SHP77 treated with DMSO at 0.1 percent for 48 hours (cell line): Measurements from ENCODE around the gene ASB14.
"Not testable (repeated sequence)": the region's sequence is repeated elsewhere in the genome, so short reads cannot be mapped to it uniquely, and the experiment has no call there.

ENCODE experiments used
- DNase-seq: peaks from one replicate; lab custom pipeline; 2025; lab: John Stamatoyannopoulos, UW

ASB14 gene

DNA sequence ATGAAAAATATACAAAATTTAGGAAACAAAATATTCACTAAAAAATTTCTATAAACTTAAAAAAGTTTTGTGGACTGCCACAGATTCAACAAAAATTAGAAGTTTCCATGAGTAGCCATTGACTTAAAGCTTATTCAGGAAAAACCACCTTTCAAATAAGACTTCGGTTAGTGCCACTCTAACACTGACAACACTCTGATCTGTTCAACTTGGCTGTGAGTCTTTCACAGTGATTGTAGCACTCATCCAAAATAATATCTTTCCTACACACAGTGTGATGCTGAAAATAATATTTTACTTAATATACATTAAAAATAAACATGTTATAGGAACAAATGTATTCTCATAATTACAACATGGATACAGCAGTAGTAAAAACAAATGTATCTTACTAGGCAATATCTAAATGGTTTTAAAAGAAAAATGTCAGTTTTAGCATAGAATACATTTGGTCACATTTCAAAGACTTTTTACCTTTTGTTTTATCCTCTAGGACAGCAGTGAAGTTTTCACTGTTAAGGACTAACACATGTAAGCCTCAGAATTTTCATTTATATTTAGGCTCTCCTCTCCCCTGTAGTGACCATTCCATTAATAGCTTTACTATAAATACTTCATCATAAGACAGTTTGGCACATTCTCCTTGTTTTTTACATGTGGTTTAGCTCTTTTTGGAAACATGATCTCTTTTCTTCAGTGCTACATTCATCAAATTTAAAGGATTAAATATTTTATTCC is at the start of gene ASB14:
ASB14 (minus strand) TSS at position 527 of the 738 bp plus-strand sequence. CDS start 652 bp downstream, outside the sequence.
- no peak for DNase-seq

DNA sequence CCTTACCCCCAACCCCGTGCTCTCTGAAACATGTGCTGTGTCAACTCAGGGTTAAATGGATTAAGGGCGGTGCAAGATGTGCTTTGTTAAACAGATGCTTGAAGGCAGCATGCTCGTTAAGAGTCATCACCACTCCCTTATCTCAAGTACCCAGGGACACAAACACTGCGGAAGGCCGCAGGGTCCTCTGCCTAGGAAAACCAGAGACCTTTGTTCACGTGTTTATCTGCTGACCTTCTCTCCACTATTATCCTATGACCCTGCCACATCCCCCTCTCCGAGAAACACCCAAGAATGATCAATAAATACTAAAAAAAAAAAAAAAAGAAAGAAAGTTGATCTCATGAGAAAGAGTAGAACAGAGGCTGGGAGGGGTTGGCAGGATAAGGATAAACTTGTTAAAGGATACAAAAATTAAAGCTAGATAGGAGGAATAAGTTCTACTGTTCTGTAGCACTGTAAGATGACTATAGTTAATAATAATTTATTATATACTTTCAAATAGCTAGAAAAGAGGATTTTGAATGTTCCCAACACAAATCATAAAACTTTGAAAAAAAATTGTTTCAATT is 46.7 kb upstream of the ASB14 start:
- DNase-seq, result not testable (repeated sequence)

DNA sequence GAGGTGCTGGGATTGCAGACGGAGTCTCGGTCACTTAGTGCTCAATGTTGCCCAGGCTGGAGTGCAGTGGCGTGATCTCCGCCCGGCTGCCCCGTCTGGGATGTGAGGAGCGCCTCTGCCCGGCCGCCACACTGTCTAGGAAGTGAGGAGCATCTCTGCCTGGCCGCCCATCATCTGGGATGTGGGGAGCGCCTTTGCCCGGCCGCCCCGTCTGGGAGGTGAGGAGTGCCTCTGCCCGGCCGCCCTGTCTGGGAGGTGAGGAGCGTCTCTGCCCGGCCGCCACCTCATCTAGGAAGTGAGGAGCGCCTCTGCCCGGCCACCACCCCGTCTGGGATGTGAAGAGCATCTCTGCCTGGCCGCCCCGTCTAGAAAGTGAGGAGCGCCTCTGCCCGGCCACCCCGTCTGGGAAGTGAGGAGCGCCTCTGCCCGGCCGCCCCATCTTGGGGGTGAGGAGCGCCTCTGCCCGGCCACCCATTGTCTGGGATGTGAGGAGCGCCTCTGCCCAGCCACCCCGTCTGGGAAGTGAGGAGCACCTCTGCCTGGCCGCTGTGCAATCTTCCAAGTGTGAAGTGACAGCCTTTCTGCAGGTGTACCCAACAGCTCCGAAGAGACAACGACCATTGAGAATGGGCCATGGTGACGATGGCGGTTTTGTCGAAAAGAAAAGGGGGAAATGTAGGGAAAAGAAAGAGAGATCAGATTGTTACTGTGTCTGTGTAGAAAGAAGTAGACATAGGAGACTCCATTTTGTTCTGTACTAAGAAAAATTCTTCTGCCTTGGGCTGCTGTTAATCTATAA is 46.0 kb upstream of the ASB14 start:
- DNase-seq, result not testable (repeated sequence)

DNA sequence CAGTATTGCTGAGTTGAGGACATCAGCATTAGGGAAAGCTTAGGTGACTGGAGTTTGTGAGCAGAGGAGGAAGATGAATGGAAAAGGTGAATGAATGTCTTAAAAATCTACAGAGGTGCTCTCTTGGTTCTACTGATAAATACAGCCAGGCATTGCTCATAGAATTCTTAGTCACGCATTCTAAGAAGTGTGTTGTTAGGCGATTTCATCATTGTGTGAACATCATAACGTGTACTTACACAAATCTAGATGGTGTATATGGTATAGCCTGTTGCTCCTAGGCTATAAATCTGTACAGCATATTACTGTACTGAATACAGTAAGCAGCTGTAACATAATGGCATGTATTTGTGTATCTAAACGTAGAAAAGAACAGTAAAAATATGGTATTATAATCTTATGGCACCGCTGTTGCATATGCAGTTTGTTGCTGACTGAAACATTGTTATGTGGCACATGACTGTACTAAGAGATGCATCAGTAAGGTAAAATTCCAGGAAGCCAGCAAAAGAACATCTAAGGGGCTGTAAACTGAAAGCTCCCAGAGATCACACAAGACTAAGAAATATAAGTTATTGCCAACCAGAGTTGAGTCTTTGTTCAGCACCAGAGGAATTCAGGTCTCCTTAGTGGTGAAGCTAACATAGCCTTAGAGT is 42.9 kb upstream of the ASB14 start:
- DNase-seq, result no peak

GRCh38 chr3:57331078-57331610 is 38.7 kb upstream of the ASB14 start:
- DNase-seq, result no peak

- DNase-seq, result not testable (repeated sequence)
Observed at GRCh38 chr3:57326498-57326897, 34.0 kb upstream of the ASB14 start.

GRCh38 chr3:57314204-57314603 is 21.7 kb upstream of the ASB14 start:
- DNase-seq, result no peak

DNA sequence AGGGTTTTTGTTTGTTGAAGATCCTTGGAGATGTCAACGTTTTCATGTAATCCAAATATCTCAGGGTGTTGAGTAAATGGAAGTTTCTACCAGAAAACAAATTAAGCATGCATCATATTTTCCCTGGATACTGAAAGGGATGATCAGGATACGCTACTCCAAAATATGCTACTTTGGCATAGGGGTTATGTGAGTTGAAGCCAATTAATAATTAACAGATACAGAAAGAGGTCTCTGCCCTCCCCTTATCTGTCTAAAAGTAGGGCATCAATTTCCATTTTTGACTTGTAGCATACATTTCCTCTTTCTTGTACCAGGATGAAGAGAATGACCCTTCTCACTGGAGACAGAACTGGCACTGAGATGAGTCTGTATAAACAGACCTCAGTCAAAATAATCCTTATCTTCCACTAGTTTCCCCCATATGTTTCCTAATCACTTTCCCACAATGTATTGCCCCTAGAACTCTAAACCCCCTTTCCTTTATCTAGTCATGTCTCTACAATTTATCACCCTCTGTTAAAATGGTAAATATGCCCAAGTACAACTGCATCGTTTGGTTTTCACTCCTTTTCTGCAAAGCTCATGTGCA is 17.4 kb upstream of the ASB14 start:
- DNase-seq, result no peak

GRCh38 chr3:57303520-57303919 is 11.0 kb upstream of the ASB14 start:
- not testable (repeated sequence) for DNase-seq

DNA sequence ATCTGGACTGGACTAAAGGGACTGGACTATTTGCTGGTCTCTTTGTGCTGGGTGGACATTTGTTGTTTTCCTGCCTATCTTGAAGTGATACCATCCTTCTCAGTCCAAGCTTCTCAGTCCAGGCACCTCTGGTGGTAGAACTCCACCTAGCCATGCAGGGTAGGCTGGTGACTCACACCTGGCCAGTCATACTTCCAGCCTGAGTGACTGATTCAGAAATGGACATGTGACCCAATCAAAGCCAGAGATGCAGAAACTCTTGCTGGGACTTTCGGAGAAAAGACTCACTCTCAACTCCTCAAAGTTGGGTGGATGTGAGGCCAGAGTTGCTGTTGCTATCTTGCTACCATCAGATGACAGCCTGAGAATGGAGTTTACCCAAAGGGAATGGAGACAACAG is 5.6 kb upstream of the ASB14 start:
- no peak for DNase-seq

GRCh38 chr3:57292897-57293526 is 527 bp upstream of the ASB14 start:
- DNase-seq, result no peak

DNA sequence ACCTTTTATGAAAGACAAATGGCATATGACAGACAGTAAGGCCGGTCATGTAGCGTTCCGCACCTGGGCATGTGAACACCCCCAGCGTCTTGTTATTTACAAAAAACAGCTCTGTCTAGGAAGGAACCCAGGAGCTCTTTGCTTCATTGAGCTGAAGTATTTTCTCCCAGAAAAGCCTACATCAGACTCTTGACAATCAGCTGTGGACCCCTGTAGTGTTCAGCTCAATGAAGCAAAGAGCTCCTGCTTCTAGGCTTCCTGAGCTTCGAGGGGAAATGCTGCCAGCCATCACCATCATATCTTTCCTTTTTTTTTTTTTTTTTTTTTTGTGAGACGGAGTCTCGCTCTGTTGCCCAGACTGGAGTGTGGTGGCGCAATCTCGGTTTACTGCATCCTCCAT is 4.1 kb downstream of the ASB14 start:
- DNase-seq, result no peak

- DNase-seq, result no peak
Observed at GRCh38 chr3:57287205-57287604, 5.3 kb downstream of the ASB14 start.

DNA sequence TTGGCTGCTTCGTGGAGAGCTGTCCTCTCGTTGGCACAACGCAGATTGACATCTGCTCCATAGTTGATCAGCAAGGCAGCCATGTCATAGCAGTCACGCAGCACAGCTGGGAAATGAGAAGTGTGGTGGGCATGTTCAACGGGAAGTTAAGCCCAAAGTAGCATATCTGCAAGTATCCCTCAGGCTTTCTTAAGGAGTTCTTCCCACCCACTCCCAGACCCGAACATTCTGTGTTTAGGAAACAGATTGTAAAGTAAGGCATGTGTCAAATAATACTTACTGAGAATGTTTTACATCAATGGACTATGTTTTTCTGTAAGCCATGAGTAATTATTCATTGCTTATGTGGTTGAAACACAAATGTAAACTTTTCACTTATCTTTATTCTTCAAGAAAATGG is 9.2 kb downstream of the ASB14 start:
- DNase-seq, result no peak

GRCh38 chr3:57281715-57282114 is 10.8 kb downstream of the ASB14 start:
- DNase-seq, result no peak

DNA sequence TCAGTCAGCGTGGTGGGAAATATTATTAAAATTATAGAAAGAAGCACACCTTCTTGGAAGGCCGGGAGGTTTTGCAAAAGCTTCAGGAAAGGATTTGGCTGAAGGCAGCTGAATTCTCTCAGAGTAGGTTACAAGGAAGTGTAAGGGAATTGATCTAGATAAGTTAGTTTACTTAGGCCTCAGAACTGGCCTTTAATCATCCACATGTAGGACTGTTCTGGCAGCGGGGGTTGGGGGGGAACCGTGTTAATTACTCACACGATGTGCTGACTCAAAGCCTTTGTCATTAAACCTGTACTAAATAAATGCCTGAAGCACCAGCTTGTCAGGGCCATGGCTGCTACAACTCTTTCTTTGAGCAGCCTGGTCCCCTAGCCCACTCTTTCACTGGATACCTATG is 12.8 kb downstream of the ASB14 start:
- DNase-seq, result no peak

DNA sequence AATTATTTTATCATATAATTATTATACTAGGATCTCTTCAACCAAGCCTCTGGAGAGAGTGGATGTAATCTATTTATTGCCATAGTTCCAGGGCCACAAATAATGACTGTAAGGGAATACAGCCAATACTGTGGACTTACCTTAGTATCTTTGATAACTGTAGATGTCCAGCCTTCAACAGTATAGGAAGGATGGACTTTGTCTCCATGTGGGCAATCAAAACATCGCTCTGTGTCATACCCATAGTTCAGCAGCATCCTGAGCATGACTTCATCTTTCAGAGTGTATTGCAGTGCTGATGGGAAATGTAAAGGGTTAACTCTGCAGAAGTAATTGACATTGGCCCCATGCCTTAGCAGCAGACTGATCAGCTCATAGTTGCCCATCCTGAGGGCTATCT is 14.2 kb downstream of the ASB14 start:
- no peak for DNase-seq

DNA sequence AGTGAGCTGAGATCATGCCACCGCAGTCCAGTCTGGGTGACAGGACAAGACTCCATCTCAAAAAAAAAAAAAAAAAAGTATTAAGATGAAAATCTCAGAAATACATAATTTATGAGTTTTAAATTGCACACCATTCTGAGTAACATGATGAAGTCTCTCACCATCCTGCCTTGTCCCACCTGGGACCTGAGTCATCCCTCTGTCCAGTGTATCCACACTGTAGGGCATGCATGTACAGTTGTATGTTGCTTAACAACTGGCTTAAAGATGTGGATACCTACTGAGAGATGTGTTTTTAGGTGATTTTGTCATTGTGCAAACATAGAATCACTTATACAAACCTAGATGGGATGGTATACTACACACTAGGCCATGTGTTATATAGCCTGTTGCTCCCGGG is 17.1 kb downstream of the ASB14 start:
- no peak for DNase-seq

DNA sequence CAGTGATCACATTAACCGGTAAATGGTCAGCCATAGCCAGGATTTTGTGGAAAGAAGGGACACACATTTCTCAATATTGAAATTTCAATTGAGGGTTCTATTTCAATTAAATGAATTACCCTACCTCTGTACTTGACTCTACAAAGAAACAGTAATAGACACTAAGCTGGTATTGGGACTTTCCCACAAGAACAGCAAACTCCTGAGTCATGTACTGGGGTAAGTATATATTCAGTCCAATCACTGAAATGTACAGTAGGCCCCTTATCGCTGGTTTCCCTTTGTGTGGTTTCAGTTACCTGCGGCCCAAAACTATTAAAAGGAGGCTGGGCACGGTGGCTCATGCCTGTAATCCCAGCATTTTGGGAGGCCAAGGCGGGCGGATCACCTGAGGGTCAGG is 17.6 kb downstream of the ASB14 start:
- DNase-seq, result no peak

DNA sequence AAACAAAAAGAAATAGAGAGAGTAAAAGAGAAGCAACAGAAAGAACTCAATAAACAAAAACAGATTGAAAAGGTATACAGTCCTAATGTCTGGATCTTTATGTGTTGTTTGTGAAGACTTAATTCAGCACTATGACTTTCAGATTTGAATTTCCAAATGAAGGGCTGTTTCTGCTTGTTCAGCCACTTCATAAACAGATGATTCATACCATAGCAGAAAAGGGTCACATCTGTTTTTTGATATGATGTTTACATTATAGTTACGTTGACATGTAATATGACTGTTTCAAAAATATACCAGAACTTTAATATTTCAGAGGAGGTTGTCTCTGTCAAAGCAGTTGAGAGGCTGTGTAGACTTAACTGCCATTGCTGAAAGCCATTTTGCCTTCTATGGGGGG is 24.1 kb downstream of the ASB14 start:
- DNase-seq, result no peak

DNA sequence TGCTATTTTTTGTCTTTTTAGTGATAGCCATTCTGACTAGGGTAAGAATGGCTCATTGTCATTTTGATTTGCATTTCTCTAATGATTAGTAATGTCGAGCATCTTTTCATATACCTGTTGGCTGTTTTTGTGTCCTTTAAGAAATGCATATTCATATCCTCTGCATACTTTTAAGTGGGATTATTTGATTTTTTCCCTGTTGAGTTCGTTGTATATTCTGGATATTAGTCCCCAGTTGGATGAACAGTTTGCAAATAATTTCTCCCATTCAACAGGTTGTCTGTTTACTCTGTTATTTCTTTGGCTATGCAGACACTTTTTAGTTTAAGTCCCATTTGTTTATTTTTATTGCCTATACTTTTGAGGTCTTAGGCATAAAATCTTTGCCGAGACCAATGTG is 30.6 kb downstream of the ASB14 start:
- DNase-seq, result no peak
